ENCODE data around the gene SPPL3.
"Not testable (repeated sequence)": the region's sequence is repeated elsewhere in the genome, so short reads cannot be mapped to it uniquely, and the experiment has no call there.

The SPPL3 gene

DNA sequence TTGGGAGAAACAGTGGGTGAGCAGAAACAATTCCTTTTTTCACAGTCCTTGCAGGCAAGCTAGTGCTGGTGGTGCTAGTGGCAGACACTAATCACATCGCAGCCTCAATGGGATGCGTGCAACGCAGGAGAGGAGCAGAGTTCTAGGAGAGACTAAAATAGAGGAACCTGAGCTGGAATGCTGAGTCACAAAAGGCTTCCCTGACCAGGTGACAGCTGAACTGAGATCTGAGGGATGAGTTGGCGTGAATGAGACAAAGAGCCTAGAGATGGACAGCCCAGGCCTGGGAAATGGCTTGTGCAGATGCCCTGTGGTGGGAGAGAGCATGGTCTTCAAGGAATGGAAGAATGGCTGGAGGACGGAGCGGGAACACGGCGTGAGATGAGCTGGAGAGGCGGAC, 152.8 kb downstream of the SPPL3 start:
- DNase-seq (ENCODE audit: low read depth in 2 of 2): no peak

DNA sequence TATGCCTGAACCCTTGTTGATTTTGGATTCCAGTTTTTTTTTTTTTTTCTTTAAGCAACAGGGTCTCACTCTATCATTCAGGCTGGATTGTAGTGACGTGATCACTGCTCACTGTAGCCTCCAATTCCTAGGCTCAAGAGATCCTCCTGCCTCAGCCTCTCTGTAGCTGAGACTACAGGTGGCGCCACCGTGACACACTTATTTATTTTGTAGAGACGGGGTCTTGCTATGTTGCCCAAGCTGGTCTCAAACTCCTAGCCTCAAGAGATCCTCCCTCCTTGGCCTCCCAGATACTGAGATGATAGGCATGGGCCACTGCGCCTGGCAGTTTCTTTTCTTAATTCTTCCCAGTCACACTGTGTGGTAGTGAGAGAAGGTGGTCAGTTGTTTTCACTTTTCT, 153.4 kb downstream of the SPPL3 start:
- no peak for DNase-seq (ENCODE audit: low read depth in 2 of 2)

DNA sequence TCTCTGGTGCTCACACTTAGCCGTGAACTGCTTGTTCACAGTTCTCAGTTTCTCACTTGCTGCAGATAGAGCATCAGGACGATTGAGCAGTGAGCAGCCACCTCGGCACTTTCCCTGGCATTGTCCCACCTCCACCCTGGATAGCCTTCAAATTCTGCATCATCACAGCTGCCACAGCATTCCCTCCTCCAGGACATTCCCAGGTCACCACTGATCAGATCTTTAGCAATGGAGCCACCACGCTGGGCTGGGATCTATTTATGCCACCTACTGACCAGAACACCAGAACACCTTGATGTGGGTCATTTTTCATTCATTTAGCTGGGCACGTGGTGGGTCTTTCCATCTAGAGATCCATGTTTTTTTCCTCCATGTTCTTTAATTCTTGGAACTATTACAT, 154.9 kb downstream of the SPPL3 start:
- DNase-seq (ENCODE audit: low read depth in 2 of 2): no peak

DNA sequence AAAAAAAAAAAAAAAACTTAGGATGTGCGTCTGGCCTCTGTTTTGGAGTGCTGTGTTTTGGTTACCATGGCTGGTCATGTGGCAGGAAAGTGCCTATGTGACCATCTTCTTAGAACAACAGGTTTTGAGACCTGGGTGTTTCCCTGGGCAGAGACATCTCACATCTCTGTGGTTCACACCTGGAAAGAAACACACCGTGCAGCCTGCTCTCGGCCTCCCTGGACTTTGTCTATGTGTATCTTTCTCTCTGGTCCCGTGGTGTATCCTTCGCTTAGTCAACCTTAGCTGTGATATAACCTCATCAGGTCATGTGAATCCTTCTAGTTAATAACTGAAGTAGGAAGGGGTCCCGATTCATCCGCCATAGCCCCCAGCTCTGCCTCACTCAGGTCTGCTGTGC, 155.9 kb downstream of the SPPL3 start:
- DNase-seq (ENCODE audit: low read depth in 2 of 2): no peak

DNA sequence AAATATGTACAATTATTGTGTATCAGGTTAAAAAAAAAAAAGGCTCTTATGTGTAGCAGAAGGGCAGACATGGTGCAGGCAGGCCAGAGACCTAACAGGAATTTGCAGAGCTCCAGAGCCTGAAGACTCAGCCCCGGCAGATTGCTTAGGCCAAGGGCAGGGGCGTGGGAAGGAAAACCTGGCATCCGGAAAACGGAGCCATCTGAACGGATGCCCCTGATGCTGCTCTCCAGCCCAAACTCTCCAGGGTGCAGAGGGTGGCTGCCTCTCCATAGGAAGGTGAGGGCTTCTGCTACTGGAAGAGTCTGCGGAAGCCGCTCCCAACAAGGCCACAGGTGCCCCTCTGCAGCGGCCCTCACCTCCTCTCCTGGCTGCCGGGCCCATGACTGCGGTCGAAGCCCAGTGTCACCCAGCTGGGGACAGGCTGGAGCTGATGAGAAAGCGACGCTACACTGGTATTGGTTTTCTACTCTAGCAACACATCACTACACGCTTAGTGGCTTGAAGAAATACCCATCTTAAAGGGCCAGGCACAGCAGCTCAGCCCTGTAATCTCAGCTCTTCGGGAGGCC, 159.2 kb downstream of the SPPL3 start:
- DNase-seq (ENCODE audit: low read depth in 2 of 2): no peak

DNA sequence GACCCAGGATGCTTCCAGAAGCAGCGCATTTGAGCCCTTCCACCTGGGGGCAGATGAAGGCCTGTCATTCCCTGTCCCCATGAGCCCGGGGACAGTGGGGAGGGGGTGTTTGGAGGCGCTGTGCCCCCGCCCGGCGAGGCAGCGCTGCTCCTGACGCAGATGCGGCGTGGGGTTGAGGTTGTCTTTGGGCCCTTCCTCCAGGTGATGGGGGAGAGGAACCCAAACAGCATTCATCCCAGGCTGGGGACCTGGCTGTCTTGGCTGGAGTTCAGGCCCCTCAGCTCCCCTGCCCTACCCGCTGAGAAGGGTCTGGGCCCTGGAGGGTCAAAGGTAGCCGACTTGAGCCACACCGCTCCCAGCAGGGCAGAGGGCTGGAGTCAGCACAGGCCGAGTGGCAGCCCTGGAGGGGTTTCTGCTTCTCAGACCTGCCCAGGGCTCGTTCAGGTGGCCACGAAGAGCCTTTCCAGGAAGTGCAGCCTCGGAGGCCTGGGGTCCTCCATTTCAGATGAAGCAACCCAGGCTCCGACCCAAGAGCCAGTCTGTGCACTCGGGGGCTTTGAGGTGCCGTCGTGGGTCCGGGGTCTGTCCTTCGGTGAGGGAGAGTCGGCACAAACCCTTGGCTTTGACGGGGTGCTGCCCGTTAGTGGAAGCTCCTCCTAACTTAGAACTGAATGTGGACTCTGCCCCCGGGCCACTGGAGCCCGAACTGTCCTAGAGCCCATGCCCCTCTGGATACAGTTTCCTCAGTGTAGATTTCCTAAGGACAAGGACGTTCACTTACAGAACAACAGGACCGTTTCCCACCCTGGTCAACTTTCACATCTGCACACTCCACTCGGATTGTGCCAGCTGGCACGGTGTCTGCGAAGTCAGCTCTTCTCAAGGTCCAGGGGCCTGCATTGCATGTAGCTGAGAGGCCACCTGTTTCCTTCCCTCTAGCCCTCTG, 162.4 kb downstream of the SPPL3 start:
- DNase-seq (ENCODE audit: low read depth in 2 of 2): no peak

DNA sequence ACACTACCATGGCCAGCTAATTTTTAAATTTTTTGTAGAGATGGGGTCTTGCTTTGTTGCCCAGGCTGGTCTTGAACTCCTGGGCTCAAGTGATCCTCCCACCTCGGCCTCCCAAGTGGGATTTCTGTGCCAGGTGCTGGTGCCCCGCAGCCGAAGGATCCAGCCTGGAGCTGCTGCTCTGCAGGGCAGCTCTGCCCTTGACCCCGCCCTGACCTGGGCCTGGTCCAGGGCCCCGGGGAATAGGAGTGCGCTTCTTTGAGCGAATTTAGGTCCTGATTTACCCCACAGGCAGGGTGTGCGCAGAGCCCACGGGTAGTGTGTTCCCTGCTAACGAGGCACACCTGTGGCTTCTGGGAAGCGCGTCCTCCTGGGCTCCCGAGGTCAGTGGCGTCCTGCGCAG, 163.3 kb downstream of the SPPL3 start:
- DNase-seq (ENCODE audit: low read depth in 2 of 2): no peak

DNA sequence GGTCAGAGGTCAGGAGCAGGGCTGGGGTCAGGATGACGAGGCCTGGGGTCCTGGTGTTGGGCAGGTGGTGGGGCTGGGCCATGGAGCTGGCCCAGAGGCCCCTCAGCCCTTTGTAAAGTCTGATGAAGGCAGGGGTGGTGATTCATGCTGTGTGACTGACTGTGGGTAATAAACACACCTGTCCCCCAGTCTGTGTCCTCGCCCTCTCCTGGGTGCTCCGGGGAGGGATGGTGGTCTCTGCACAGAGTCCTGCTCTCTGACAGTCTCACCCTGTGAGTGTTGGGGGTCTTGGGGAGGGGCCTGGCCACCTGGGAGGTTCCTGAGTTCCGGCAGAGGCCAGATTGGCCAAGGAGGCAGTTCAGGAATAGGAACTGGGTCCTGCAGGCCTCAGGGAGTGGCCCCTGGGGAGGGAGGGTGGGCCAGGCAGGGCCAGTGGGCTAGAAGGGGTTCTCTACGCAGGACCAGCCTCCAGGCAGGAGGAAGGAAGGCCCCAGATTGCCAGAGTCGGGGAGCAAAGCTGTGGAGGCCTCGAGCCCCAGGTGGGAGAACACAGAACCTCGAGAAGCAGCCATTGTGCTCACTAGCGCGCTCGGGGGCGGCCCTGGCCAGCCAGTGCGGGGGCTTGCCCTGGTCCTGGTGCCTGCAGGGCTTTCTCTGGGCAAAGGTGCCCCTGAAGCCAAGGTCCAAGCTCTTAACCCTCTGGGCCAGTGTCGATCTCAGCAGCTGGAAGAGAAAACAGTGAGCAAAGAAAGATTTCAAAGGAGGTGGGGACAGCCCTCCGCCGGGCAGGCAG, 164.1 kb downstream of the SPPL3 start:
- no peak for DNase-seq (ENCODE audit: low read depth in 2 of 2)

DNA sequence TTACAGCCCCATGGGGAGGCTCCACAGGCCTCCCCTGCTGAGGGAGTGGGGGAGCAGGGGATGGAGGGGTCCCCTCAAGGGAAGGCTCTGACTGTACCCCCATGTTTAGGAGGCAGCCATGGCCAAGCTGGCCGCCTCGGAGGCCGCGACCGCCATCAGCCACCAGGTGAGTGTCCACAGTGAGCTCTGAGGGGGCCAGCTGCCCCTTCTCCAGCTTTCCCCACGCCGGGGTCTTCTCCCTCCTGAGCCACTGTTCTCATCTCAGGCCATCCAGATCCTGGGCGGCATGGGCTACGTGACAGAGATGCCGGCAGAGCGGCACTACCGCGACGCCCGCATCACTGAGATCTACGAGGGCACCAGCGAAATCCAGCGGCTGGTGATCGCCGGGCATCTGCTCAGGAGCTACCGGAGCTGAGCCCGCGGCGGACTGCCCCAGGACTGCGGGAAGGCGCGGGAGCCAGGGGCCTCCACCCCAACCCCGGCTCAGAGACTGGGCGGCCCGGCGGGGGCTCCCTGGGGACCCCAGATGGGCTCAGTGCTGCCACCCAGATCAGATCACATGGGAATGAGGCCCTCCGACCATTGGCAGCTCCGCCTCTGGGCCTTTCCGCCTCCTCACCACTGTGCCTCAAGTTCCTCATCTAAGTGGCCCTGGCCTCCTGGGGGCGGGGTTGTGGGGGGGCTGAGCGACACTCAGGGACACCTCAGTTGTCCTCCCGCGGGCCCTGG, 165.0 kb downstream of the SPPL3 start:
- DNase-seq (ENCODE audit: low read depth in 2 of 2): no peak

DNA sequence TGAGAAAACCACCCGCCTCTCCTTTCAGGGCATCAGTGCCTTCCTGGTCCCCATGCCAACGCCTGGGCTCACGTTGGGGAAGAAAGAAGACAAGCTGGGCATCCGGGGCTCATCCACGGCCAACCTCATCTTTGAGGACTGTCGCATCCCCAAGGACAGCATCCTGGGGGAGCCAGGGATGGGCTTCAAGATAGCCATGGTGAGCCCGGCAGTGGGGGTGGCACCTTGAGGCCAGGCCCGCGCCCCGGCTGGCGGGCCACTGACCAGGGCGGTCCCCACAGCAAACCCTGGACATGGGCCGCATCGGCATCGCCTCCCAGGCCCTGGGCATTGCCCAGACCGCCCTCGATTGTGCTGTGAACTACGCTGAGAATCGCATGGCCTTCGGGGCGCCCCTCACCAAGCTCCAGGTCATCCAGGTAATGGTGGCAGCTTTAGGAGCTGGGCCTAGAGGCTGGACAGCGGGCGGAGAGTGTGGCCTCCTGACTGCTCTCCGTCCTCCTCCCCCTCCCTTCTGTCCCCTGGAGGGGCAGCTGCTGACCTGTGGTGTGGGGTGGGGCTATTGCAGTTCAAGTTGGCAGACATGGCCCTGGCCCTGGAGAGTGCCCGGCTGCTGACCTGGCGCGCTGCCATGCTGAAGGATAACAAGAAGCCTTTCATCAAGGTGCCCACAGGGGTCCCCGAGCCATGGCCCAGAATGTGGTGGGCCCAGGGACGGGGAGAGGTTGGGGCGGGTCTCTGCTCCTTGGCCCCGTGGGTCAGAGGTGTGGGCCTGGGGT, 165.7 kb downstream of the SPPL3 start:
- DNase-seq (ENCODE audit: low read depth in 2 of 2): no peak

DNA sequence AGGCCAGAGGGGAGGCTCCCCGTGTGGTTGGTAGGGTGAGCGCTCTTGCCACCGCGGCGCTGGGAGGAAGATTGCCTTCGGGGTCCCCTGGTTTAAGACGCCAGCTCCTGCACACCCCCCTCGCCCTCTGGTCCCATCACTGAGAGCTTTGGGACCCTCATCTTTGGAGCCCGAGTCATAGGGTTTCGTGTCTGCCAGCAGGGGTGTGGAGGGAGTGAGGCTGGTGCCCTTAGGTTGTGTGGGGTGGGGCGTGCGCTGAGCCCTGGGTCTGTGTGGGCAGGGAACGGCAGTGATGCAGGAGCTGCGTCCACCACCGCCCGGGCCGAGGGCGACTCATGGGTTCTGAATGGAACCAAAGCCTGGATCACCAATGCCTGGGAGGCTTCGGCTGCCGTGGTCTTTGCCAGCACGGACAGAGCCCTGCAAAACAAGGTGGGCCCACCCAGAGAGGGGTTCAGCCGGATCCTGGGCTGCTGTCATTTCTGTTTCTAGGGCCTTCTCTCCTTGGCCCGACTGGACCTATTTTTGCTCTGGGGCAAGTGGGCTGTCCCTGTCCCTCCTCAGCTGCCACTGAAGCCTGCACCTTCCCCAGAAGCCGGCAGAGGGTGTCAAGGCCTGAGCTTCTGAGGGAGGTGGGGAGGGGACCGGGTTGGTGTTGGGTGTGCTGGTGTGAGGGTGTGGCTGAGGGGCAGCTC, 166.5 kb downstream of the SPPL3 start:
- DNase-seq (ENCODE audit: low read depth in 2 of 2): no peak

DNA sequence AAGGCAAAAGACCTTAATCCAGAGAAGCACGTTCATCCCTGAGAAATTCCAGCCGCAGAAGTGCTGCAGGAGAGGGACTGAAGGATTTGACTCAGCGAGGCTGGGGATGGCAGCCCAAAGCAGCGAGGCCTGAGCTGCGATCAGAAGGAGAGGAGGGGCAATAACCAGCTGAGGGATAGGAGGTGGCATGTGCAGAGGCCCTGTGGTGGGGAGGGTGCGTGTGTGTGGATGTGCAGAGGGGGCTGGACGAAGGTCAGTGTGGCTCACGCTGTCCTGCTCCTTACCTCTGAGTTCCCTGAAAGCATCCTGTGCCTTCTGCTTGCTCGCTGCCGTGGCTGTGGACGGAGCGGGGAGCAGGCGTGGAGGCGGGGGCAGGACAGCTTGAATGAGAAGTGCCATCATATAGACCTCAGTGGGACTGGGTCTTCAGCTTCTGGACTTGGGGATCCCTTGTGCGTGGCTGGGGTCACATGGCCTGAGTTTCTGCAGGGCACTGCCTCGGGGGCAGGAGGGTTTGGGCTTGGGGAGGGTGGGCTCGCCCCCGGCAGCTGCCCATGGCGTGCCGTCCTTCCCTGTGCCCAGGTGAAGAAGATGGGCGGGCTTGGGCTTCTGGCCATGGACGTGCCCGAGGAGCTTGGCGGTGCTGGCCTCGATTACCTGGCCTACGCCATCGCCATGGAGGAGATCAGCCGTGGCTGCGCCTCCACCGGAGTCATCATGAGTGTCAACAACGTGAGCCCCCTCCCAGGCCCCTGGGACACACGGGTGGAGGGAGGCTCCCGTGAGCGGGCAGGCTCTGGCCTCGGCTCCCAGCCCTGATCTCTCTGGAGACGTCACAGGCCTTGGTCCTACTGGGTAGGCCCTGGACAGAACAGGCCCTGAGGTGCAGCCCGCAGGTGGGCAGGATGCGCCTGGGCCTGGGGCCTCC, 167.5 kb downstream of the SPPL3 start:
- no peak for DNase-seq (ENCODE audit: low read depth in 2 of 2)

DNA sequence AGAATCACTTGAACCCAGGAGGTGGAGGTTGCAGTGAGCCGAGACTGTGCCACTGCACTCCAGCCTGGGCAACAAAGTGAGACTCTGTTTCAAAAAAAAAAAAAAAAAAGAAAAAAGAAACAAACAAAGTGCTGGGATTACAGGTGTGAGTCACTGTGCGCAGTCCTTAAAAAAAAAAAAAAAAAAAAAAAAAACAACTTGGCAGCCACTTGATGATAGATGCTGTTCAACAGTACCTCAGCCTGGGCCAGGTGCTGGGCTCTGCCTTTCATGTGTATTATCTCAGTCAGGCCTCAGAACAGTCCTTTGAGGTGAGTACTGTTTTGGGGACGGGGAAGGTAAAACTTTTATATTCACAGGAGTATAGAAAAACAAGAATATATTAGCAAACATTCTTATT, 169.0 kb downstream of the SPPL3 start:
- no peak for DNase-seq (ENCODE audit: low read depth in 2 of 2)

DNA sequence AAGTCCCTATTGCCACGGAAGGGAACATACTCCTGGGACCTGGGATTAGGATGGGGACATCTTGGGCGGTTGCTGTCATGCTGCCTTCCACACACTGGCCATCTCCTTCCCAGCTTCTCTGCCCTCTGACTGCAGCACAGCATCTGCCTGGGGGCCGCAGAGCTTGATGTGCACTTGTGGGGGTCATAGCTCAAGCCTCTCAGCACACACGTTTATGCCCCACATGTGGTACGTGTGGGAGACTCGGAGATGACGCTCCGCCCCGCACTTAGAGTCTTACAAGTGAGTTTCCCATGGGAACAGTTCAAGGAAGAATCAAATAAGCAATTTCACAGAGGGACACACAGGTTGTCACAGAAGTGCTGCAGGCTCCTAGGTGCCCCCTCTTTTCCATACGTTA, 169.9 kb downstream of the SPPL3 start:
- no peak for DNase-seq (ENCODE audit: low read depth in 2 of 2)

DNA sequence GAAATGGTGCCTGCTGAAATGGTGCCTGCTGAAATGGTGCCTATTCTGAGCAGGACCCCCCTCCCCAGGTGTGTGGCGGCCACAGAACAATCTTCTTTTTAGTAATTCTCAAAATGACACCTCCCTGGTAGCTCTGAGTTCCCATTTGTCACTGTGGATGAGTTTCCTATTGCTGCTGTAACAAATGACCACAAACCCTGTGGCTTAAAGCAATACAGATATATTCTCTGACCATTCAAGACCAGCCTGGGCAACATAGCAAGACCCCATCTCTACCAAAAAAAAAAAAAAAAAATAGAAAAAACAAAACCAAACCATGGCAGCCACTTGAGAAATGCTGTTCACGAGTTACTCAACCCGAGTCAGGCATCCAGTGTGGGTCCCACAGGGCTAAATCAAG, 170.6 kb downstream of the SPPL3 start:
- DNase-seq (ENCODE audit: low read depth in 2 of 2): no peak

DNA sequence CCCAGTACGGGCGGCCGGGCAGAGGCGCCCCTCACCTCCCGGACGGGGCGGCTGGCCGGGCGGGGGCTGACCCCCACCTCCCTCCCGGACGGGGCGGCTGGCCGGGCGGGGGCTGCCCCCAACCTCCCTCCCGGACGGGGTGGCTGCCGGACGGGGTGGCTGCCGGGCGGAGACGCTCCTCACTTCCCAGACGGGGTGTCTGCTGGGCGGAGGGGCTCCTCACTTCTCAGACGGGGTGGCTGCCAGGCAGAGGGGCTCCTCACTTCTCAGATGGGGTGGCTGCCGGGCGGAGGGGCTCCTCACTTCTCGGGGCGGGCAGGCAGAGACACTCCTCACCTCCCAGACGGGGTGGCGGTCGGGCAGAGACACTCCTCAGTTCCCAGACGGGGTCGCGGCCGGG, 172.0 kb downstream of the SPPL3 start:
- not testable (repeated sequence) for DNase-seq (ENCODE audit: low read depth in 2 of 2)

DNA sequence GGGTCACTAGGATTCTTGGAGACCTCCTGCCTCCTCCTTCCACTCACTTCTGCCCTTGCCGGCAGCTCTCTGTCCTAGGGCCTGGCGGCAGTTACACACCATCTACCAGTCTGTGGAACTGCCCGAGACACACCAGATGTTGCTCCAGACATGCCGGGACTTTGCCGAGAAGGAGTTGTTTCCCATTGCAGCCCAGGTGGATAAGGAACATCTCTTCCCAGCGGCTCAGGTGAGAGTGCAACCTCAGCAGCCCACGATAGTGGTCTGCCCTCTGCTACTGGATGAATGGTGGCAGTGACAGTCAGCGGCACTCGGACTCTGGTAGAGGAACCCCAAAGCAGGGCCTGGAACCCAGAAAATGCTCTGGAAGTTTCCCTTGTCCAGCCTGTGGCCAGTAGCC, 177.2 kb downstream of the SPPL3 start:
- DNase-seq (ENCODE audit: low read depth in 2 of 2): no peak

DNA sequence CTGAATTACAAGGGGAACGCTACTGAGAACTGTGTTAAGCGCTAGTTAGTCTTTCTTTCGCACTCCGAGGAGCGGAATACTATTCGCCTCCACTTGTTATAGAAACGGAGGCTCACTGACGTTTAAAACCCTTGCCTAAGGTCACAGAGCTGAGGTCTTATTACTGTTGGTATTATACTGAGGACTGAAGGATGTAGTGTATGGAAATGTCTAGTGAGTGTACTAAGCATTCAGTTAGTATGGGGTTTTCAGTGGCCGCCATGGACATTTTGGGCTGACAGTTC, 177.7 kb downstream of the SPPL3 start:
- DNase-seq (ENCODE audit: low read depth in 2 of 2): no peak

DNA sequence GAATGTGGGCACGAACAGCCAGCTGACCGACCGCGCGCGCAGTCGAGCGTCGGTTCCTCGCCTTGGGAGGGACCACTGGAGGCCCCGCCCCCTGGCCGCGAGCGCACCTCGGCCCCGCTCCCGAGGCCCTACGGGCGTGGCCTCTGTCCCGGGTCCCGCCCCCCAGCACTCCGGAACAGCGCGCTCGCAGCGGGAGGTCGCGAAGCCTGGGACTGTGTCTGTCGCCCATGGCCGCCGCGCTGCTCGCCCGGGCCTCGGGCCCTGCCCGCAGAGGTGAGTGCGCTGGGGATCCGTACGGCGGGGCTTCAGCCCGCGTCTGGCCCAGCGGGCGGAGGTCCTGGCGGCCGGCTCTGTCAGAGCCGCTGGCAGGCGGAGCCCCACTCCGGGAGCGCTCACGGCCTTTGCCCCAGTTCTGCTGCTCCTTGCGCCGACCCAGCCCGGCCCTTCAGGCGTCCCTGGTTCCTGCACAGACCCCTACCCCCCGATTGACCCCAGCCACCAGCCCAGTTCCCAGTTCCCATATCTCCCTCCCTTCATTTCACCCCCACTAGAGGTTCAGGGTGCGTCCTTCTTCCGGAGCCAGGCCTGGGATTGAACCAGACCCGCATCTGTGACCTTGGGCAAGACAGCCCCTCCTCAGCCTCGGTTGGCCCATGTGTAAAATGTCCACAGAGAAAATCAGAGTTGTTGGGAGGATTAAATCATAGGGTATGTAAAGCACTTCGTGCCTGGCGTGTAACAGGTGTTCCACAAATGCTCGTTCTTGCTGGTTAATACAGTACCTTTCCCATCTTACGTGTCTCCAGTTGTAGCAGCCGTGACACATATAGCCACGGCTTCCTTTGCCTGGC, 178.3 kb downstream of the SPPL3 start, which contains the start of gene ACADS:
Gene ACADS (plus strand): TSS at position 168 of the 851 bp plus-strand sequence. CDS start 60 bp downstream, at position 228.
- DNase-seq (ENCODE audit: low read depth in 2 of 2): peak; percentile 71

All from stimulated activated CD8-positive, alpha-beta memory T cell treated with anti-CD3 and anti-CD28 coated beads, Interleukin-15, amount 100 ng/mL, for 4 hours (primary cell).